NCI-H146 treated with DMSO at 0.1 percent for 48 hours (cell line): ENCODE data around the gene SPINK1.
A peak's percentile ranks its signal among the peaks of the same experiment; 100 is the strongest.
"Not testable (repeated sequence)": the region's sequence is repeated elsewhere in the genome, so short reads cannot be mapped to it uniquely, and the experiment has no call there.

Source experiments
- DNase-seq: peaks from one replicate; lab custom pipeline; 2025; ENCODE audit not compliant: unreplicated experiment; lab: John Stamatoyannopoulos, UW

SPINK1 gene

DNA sequence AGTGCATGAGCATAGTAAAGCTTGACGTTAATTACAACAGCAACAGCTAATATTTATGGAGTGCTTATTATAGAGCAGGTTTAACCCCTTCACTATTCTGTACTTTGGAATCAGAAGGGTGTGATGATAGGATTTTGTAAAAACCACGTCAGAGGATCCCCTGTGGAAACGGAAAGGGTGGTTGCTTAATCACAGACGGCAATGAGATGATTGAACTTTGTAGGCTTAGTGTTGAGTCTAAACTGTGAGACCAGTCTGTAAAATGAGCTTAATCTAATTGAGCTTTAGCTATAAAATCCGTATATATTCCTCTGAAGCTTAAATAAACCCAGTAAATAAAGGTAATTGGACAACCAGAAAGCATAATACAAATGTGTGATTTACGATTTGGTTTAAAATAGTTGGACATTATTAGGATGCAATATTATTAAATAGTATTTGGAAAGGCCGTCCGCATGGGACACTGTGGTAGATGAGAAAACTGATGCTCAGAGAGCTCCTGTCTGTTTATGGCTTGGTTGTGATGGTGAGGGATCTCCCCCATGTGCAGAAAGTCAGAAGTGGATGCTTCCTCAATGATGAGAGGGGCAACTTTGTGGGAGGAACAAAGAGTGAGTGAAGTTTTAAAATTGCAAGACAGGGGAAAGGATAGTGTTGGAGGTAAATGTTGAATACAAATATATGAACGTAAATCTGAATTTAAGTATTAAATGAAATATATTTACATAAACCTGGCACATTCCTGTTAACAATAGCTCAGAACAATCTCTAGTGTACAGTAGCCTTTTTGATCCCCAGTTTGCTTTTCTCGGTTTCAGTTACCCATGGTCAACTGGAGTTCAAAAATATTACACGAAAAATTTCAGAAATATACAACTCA, 23.7 kb upstream of the SPINK1 start:
- DNase-seq: no peak

DNA sequence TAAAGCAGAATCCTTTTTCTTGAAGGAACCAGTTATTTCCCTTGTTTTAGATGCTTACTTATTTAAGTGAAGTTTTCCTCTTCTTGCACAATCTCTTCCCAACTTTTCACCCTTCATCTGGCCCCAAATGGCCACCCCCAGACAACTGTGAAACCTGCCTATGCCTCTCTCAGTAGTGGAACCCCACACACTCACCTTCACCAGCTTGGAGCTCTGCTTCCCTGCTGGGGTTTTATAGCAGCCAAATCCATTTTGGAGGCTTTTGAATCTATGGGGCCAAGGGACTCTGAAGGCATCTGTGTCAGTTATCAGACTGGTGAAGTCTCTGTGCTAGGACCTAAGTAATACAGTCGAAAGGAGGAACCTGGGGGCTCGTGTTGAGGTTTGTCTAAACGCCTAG, 22.9 kb upstream of the SPINK1 start:
- DNase-seq: no peak

GRCh38 chr5:147853372-147853987, 22.0 kb upstream of the SPINK1 start:
- no peak for DNase-seq

DNA sequence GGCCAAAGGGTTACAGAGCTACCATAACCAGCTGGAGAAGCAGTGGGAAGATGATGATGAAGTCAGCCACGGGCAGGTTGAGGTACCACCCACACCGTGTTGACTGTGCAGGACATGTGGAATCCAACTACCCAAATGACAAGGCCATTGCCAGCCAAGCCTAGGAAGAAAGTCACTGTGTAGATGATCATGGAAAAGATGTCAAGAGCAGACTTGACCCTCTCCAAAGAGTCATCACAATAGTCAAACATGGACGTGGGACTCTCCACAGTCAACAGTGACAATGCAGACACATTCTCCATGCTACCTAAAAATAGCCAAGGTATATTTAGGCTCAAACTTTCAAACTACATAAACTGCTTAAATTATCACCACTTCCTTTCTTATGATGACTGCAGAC, 20.9 kb upstream of the SPINK1 start:
- DNase-seq: no peak

- no peak for DNase-seq
Measured at GRCh38 chr5:147851578-147851977, 20.1 kb upstream of the SPINK1 start.

- no peak for DNase-seq
Measured at GRCh38 chr5:147849226-147849625, 17.8 kb upstream of the SPINK1 start.

DNA sequence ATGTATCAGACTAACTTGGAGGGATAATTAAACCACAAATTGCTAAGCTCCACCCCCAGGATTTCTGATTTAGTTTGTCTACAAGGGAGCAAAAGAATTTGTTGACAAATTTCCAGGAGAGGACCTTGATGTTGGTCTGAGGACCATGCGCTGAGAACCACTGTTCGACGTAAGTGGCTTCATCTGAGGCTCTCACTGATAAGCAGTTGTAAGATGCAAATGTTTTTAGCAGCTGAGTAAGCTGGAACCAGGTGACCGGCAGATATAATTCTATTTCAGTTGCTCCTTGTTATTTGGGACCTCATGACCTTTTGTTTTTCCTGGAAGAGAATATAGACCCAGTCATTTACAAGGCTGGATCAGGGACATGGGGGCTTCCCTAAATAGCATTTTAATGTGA, 14.1 kb upstream of the SPINK1 start:
- no peak for DNase-seq

GRCh38 chr5:147844846-147845245, 13.4 kb upstream of the SPINK1 start:
- DNase-seq: no peak

DNA sequence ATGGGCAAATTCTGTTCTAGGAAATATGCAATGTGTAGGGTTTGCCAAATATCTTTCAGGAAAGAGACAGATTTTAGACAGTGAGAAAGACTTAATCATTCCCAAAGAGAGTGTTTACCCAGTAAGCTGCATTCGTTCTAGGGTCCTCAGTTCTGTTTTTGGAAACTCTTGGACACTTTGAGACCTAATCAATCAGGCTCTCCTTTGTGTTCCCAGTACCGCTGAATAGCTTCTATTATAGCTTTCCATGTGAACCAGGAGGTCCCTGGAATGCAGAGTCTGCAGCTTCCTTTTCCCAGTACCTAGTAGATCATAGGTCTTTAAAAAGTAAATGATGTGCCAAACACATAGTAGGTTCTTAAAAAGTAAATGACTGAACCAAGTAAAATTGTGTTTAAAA, 11.4 kb upstream of the SPINK1 start:
- DNase-seq: no peak

GRCh38 chr5:147836439-147836838, 5.0 kb upstream of the SPINK1 start:
- no peak for DNase-seq

GRCh38 chr5:147835386-147835798, 3.9 kb upstream of the SPINK1 start:
- DNase-seq: peak; percentile 85

- no peak for DNase-seq
Measured at GRCh38 chr5:147832541-147832940, 1.1 kb upstream of the SPINK1 start.

- DNase-seq: no peak
Measured at GRCh38 chr5:147830035-147830434, 1.4 kb downstream of the SPINK1 start.

DNA sequence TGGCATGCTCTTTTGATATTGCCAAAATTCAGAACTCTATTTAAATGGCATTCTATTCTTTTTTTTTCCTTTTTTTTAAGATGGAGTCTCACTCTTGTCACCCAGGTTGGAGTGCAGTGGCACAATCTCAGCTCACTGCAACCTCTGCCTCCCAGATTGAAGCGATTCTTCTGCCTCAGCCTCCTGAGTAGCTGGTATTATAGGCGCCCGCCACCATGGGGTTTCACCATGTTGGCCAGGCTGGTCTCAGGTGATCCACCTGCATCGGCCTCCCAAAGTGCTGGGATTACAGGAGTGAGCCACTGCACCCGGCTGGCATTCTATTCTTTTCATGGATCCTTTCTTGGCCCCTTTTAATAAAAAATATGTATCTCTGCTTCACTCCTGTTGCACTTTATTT, 4.5 kb downstream of the SPINK1 start:
- DNase-seq: not testable (repeated sequence)

DNA sequence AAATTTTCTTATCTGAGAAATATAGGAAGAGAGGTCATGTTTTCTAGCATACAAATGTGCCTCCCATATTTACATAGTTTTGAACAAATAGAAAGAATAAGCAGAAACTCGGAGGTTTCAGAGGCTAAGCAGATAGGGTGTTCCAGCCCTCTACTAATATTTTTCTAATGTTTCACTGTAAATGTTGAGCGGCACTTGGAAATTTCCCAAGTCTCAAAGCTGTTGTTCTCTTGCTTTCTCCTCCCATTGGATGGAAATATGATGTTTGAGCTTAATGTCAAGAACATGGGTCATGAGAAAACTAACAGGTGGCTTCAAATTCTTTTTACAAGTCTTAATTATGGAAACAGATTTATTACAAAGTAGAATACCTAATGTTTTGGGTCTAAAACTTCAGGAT, 5.1 kb downstream of the SPINK1 start:
- no peak for DNase-seq

GRCh38 chr5:147822686-147823491, 8.6 kb downstream of the SPINK1 start:
- peak; percentile 67 for DNase-seq

GRCh38 chr5:147822222-147822621, 9.2 kb downstream of the SPINK1 start:
- not testable (repeated sequence) for DNase-seq

GRCh38 chr5:147821766-147822165, 9.7 kb downstream of the SPINK1 start:
- DNase-seq: no peak

DNA sequence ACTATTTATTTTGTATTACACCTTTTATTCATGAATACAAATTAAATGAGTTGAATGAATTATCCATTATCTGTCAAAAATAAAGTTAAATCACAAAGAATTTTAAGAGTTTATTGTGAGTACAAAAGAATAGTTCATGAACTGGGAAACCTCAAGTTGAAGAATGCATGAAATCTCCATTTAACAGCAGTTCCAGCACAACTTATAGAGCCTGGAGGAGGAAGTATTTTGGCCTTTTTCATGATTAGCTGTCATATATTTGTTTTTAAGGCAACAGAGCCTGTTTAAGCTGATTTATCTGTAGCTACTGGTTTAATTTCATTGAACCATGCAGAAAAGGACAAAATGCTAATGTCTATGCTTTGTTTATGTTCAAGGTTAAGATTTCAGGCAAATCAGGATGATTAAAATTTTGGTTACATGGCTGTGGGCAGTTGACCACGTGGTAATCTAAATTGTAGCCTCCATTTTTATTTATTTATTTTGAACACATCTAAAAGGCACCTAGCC, 12.2 kb downstream of the SPINK1 start:
- DNase-seq: no peak

DNA sequence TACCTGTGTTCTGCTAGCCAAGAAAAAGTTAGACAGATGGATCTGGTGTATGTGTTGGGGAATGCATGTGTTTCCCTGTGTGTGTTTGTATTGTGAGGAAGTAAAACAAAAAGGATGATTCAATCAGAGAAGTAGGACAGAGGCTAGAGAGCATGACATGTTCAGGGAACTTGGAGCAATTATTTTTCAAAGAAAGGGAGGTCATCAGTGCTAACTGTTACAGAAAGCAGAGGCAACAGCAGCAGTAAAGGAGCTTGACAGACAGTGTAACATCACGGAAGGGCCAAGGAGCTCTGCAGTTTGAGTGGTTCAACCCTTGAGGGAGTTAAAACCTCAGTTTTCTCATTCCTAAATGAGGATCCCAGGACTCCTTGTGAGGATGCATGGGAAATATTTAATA, 13.2 kb downstream of the SPINK1 start:
- no peak for DNase-seq

GRCh38 chr5:147813696-147814095, 17.8 kb downstream of the SPINK1 start:
- DNase-seq: no peak
